ENCODE measurements around the gene RNASEL. TPM values are rescaled to one million over a fixed set of nuclear protein-coding genes. Genes with fewer than 3 reads are reported as not detected.
"Not testable (repeated sequence)": the region's sequence is repeated elsewhere in the genome, so short reads cannot be mapped to it uniquely, and the experiment has no call there.

Gene RNASEL
- 2.8 TPM for polyA plus RNA-seq (2013, experiment 1 of 4)
- polyA plus RNA-seq (2013, experiment 2 of 4): 2.1 TPM
- 2.5 TPM for polyA plus RNA-seq (2013, experiment 3 of 4)
- polyA plus RNA-seq (2013, experiment 4 of 4): 2.5 TPM

- Histone ChIP-seq H3K27ac (ENCODE audit: insufficient read depth, low read depth, low read length, poor library complexity, severe bottlenecking) (no peak within 1 kb of the TSS), H3K27me3 (ENCODE audit: control insufficient read depth, insufficient read depth, low read length, poor library complexity, severe bottlenecking) (no peaks in the 10 kb centered on the region)
- 41 to 43% methylated on average over 20 of the region's 20 CpGs for WGBS, 2 experiments
Measured at GRCh38 chr1:182588500-182589396, at the start of gene RNASEL. Gene RNASEL, minus strand, starts transcription at chr1:182589256. Its CDS starts 2,450 bp downstream, at chr1:182586806.

GRCh38 chr1:182637769-182638168 lies 48.7 kb upstream of the RNASEL start:
- no peaks in the 10 kb centered on the region for H3K9me3 ChIP-seq (ENCODE audit: control insufficient read depth, low read length)

More at GRCh38 chr1:182588500-182589396, at the start of gene RNASEL:
- H3K4me3 ChIP-seq (ENCODE audit: insufficient read depth, low read depth, low read length): peak within 1 kb of the TSS; percentile 38
- peaks cover 8% of the 10 kb centered on the region for H3K4me1 ChIP-seq (ENCODE audit: control insufficient read depth, insufficient read depth, low read length)
- no peaks in the 10 kb centered on the region for H3K36me3 ChIP-seq (ENCODE audit: control insufficient read depth, insufficient read depth, low read length)
- H3K9me3 ChIP-seq (ENCODE audit: control insufficient read depth, low read length): no peaks in the 10 kb centered on the region

GRCh38 chr1:182635871-182636270 lies 46.8 kb upstream of the RNASEL start:
- Histone ChIP-seq H3K4me3 (ENCODE audit: insufficient read depth, low read depth, low read length) (no peak overlapping the region), H3K27me3 (ENCODE audit: control insufficient read depth, insufficient read depth, low read length, poor library complexity, severe bottlenecking) (no peaks in the 10 kb centered on the region), H3K4me1 (ENCODE audit: control insufficient read depth, insufficient read depth, low read length) (peaks cover 23% of the 10 kb centered on the region), H3K9me3 (ENCODE audit: control insufficient read depth, low read length) (no peaks in the 10 kb centered on the region), H3K27ac (ENCODE audit: insufficient read depth, low read depth, low read length, poor library complexity, severe bottlenecking) (no peak overlapping the region), H3K36me3 (ENCODE audit: control insufficient read depth, insufficient read depth, low read length) (no peaks in the 10 kb centered on the region)
- 94 to 96% methylated on average over 2 of the region's 2 CpGs for WGBS, 2 experiments

More at GRCh38 chr1:182637769-182638168, 48.7 kb upstream of the RNASEL start:
- Histone ChIP-seq H3K27me3 (ENCODE audit: control insufficient read depth, insufficient read depth, low read length, poor library complexity, severe bottlenecking) (no peaks in the 10 kb centered on the region), H3K4me3 (ENCODE audit: insufficient read depth, low read depth, low read length) (no peak overlapping the region), H3K27ac (ENCODE audit: insufficient read depth, low read depth, low read length, poor library complexity, severe bottlenecking) (no peak overlapping the region), H3K36me3 (ENCODE audit: control insufficient read depth, insufficient read depth, low read length) (no peaks in the 10 kb centered on the region), H3K4me1 (ENCODE audit: control insufficient read depth, insufficient read depth, low read length) (peaks cover 18% of the 10 kb centered on the region)
- 97% methylated on average over 5 of the region's 5 CpGs for whole genome bisulfite sequencing, 2 experiments

GRCh38 chr1:182634306-182635072 lies 45.4 kb upstream of the RNASEL start:
- H3K27me3 ChIP-seq (ENCODE audit: control insufficient read depth, insufficient read depth, low read length, poor library complexity, severe bottlenecking): no peaks in the 10 kb centered on the region
- peaks cover 34% of the 10 kb centered on the region for H3K4me1 ChIP-seq (ENCODE audit: control insufficient read depth, insufficient read depth, low read length)
- WGBS, 2 experiments: 91 to 93% methylated on average over 9 of the region's 9 CpGs
- H3K27ac ChIP-seq (ENCODE audit: insufficient read depth, low read depth, low read length, poor library complexity, severe bottlenecking): peak overlapping the region; percentile 55
- H3K4me3 ChIP-seq (ENCODE audit: insufficient read depth, low read depth, low read length): no peak overlapping the region
- H3K9me3 ChIP-seq (ENCODE audit: control insufficient read depth, low read length): no peaks in the 10 kb centered on the region
- H3K36me3 ChIP-seq (ENCODE audit: control insufficient read depth, insufficient read depth, low read length): no peaks in the 10 kb centered on the region

- H3K27ac ChIP-seq (ENCODE audit: insufficient read depth, low read depth, low read length, poor library complexity, severe bottlenecking): peak overlapping the region; percentile 55
- no peaks in the 10 kb centered on the region for H3K9me3 ChIP-seq (ENCODE audit: control insufficient read depth, low read length)
- peaks cover 41% of the 10 kb centered on the region for H3K4me1 ChIP-seq (ENCODE audit: control insufficient read depth, insufficient read depth, low read length)
- no peak overlapping the region for H3K4me3 ChIP-seq (ENCODE audit: insufficient read depth, low read depth, low read length)
- no peaks in the 10 kb centered on the region for H3K27me3 ChIP-seq (ENCODE audit: control insufficient read depth, insufficient read depth, low read length, poor library complexity, severe bottlenecking)
- H3K36me3 ChIP-seq (ENCODE audit: control insufficient read depth, insufficient read depth, low read length): no peaks in the 10 kb centered on the region
- WGBS, 2 experiments: 79% methylated on average over 11 of the region's 11 CpGs
Measured at GRCh38 chr1:182633657-182634281, 44.7 kb upstream of the RNASEL start.

GRCh38 chr1:182633031-182633430 lies 44.0 kb upstream of the RNASEL start:
- H3K36me3 ChIP-seq (ENCODE audit: control insufficient read depth, insufficient read depth, low read length): no peaks in the 10 kb centered on the region
- no peaks in the 10 kb centered on the region for H3K27me3 ChIP-seq (ENCODE audit: control insufficient read depth, insufficient read depth, low read length, poor library complexity, severe bottlenecking)
- H3K4me3 ChIP-seq (ENCODE audit: insufficient read depth, low read depth, low read length): no peak overlapping the region
- H3K9me3 ChIP-seq (ENCODE audit: control insufficient read depth, low read length): no peaks in the 10 kb centered on the region
- peaks cover 42% of the 10 kb centered on the region for H3K4me1 ChIP-seq (ENCODE audit: control insufficient read depth, insufficient read depth, low read length)
- H3K27ac ChIP-seq (ENCODE audit: insufficient read depth, low read depth, low read length, poor library complexity, severe bottlenecking): no peak overlapping the region

- not testable (repeated sequence) for H3K9me3 ChIP-seq (ENCODE audit: control insufficient read depth, low read length); H3K27ac ChIP-seq (ENCODE audit: insufficient read depth, low read depth, low read length, poor library complexity, severe bottlenecking); H3K4me3 ChIP-seq (ENCODE audit: insufficient read depth, low read depth, low read length); H3K36me3 ChIP-seq (ENCODE audit: control insufficient read depth, insufficient read depth, low read length); H3K27me3 ChIP-seq (ENCODE audit: control insufficient read depth, insufficient read depth, low read length, poor library complexity, severe bottlenecking)
- H3K4me1 ChIP-seq (ENCODE audit: control insufficient read depth, insufficient read depth, low read length): peaks cover 42% of the 10 kb centered on the region
- 92 to 93% methylated on average over 12 of the region's 12 CpGs for WGBS, 2 experiments
Measured at GRCh38 chr1:182632441-182632857, 43.4 kb upstream of the RNASEL start.

GRCh38 chr1:182631954-182632353 lies 42.9 kb upstream of the RNASEL start:
- Histone ChIP-seq H3K36me3 (ENCODE audit: control insufficient read depth, insufficient read depth, low read length) (no peaks in the 10 kb centered on the region), H3K27me3 (ENCODE audit: control insufficient read depth, insufficient read depth, low read length, poor library complexity, severe bottlenecking) (no peaks in the 10 kb centered on the region), H3K9me3 (ENCODE audit: control insufficient read depth, low read length) (no peaks in the 10 kb centered on the region), H3K4me3 (ENCODE audit: insufficient read depth, low read depth, low read length) (no peak overlapping the region), H3K27ac (ENCODE audit: insufficient read depth, low read depth, low read length, poor library complexity, severe bottlenecking) (no peak overlapping the region), H3K4me1 (ENCODE audit: control insufficient read depth, insufficient read depth, low read length) (peaks cover 42% of the 10 kb centered on the region)
- 100% methylated on average over 1 of the region's 1 CpG for WGBS, 2 experiments

- no peaks in the 10 kb centered on the region for H3K36me3 ChIP-seq (ENCODE audit: control insufficient read depth, insufficient read depth, low read length)
- H3K4me3 ChIP-seq (ENCODE audit: insufficient read depth, low read depth, low read length): no peak overlapping the region
- H3K27me3 ChIP-seq (ENCODE audit: control insufficient read depth, insufficient read depth, low read length, poor library complexity, severe bottlenecking): no peaks in the 10 kb centered on the region
- H3K27ac ChIP-seq (ENCODE audit: insufficient read depth, low read depth, low read length, poor library complexity, severe bottlenecking): no peak overlapping the region
- H3K9me3 ChIP-seq (ENCODE audit: control insufficient read depth, low read length): no peaks in the 10 kb centered on the region
- H3K4me1 ChIP-seq (ENCODE audit: control insufficient read depth, insufficient read depth, low read length): peaks cover 42% of the 10 kb centered on the region
Measured at GRCh38 chr1:182631053-182631677, 42.1 kb upstream of the RNASEL start.

Measured in ectodermal cell (in vitro differentiated cells).